Activated CD4-positive, alpha-beta T cell treated with anti-CD3 and anti-CD28 coated beads for 1 hour (primary cell): ENCODE results near the gene PCP2.

Source experiments
- DNase-seq: peaks from one replicate; pipeline ENCODE4 v3.0.0-alpha.2; 2020

The PCP2 gene

DNA sequence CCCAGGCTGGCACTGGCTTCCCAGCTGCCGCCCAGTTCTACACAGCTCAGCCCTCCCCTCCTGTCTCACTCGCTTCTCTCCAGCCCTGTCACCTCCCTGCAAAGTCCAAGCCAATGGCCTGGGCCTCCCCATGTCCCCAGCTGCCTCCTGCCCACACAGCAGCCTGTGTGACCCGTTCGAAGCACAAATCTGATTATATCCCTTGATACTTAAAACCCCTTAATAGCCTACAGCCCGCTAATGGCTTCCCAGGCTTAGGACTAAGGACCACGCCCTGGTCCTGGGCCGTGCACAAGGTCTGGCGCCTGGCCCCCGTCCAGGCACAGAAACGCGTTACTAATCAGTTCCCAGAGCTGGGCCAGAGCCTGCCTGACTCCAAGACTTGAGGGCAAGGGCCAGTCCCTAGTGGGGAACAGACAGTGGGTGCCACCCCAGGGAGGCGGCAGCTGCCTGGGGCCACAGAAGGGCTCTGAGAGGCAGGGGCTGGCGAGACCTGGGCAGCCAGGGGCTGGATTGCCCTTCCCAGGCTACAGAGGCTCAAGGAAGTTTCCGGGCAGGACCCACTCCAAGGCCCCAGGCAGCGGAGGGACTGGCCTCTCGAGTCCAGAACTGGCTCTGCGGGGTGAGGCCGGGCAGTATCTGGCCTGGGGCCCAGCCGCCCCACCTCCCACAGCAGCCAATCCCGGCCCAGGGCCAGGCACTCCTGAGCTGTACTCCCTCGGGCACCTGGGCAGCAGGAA lies 14.6 kb downstream of the PCP2 start:
- DNase-seq, result no peak

DNA sequence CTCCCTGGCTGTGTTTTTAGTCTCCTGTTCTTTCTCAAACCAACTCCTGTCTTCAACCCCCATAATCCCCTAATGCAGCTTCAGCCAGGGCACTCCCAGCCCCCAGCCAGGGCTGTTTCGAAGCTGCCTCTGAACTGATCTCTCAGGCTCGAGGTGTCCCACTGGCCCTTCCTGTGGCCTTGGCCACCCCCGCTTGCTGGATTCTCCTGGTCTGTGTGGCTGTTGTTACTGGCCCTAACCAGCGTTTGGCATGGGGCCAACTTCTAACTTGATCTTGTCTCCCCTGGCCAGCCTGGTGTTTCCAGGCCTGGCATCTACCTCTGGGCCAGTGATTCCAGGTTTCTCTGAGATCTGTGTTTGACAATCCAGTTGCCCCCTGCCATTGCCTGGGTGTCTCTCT lies 15.2 kb downstream of the PCP2 start:
- DNase-seq, result no peak

DNA sequence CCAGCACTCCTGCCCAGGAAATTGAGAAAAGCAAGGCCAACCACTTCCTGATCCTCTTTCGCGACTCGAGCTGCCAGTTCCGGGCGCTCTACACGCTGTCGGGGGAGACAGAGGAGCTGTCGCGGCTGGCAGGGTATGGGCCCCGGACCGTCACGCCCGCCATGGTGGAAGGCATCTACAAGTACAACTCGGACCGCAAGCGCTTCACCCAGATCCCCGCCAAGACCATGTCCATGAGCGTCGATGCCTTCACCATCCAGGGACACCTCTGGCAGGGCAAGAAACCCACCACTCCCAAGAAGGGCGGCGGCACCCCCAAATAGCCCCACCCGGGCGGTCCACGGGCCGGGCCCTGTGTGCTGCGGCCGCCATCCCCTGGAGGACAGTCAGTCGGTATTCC lies 15.8 kb downstream of the PCP2 start:
- no peak for DNase-seq

DNA sequence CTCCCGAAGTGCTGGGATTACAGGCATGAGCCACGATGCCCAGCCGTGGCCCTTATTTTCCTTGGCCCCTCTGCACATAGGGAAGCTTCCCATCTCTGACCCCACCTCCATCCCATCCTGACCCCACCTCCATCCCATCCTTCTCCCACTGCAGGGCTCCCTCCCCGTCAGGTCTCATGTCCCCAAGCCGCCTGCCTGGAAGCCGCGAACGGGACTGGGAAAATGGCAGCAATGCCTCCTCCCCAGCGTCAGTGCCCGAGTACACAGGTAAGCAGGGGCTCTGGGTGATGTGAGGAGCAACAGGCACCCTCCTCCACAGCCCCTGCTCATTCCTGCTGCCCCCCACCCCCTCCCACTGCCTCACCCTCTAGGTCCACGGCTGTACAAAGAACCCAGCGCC lies 16.3 kb downstream of the PCP2 start:
- DNase-seq, result no peak

DNA sequence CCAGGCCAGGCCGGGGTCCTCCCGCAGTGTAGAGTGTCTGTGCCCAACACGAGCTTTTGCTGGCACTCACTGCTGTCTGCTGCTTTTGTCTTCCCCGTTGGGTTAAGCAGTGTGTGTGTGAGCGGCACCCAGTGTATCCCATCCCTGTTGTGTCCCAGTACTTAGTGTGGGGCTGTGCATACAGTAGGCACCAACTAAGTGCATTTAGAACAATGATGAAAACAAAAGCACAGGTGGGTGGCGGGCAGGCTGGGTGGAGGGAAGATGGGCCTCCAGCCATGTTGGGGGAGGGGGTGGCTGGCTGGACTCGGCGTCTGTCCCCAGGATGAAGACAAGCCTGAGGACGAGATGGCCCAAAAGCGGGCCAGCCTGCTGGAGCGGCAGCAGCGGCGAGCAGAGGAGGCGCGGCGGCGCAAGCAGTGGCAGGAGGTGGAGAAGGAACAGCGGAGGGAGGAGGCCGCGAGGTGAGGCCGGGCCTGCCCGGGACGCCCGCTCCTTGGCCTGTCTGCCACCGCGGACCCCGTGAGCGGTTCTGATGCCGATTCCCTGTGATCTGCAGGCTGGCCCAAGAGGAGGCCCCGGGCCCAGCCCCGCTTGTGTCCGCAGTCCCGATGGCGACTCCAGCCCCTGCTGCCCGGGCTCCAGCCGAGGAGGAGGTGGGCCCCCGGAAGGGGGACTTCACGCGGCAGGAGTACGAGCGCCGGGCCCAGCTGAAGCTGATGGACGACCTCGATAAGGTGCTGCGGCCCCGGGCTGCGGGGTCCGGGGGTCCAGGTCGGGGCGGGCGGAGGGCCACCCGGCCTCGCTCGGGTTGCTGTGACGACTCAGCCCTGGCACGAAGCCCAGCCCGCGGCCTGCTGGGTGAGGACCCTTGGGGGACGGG lies 18.4 kb downstream of the PCP2 start:
- no peak for DNase-seq

DNA sequence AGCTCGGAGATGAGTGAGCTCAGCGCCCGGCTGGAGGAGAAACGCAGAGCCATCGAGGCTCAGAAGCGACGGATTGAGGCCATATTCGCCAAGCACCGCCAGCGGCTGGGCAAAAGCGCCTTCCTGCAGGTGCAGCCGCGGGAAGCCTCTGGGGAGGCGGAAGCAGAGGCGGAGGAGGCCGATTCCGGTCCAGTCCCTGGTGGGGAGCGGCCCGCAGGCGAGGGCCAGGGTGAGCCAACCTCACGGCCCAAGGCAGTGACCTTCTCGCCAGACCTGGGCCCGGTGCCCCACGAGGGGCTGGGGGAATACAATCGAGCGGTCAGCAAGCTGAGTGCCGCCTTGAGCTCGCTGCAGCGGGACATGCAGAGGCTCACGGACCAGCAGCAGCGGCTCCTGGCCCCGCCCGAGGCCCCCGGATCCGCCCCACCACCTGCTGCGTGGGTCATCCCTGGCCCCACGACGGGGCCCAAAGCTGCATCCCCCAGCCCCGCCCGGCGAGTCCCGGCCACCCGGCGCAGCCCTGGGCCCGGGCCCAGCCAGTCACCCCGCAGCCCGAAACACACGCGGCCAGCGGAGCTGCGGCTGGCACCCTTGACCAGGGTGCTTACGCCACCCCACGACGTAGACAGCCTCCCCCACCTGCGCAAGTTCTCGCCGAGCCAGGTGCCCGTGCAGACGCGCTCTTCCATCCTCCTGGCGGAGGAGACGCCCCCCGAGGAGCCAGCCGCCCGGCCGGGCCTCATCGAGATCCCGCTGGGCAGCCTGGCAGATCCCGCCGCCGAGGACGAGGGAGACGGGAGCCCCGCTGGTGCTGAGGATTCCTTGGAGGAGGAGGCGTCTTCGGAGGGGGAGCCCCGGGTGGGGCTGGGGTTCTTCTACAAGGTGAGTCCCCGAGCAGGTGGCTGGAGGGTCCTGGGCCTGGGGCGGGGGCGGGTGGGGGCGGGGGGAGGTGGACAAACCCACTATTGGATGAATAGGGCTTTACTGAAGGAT lies 20.9 kb downstream of the PCP2 start:
- no peak for DNase-seq

DNA sequence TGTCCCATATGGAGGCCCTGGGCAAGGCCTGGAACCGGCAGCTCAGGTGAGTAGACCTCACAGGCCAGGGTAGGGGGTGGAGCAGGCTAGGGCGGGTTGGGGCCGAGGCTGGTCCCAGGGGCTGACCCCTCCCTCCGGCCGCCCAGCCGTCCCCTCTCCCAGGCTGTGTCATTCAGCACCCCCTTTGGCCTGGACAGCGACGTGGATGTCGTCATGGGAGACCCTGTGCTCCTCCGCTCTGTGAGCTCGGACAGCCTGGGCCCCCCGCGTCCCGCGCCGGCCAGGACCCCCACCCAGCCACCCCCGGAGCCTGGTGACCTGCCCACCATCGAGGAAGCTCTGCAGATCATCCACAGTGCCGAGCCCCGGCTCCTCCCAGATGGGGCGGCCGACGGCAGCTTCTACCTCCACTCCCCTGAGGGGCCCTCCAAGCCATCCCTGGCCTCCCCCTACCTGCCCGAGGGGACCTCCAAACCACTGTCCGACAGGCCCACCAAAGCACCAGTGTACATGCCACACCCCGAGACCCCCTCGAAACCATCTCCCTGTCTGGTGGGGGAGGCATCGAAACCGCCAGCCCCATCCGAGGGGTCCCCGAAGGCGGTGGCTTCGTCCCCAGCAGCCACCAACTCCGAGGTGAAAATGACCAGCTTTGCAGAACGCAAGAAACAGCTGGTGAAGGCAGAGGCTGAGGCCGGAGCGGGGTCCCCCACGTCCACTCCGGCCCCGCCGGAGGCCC lies 21.8 kb downstream of the PCP2 start:
- DNase-seq, result no peak

DNA sequence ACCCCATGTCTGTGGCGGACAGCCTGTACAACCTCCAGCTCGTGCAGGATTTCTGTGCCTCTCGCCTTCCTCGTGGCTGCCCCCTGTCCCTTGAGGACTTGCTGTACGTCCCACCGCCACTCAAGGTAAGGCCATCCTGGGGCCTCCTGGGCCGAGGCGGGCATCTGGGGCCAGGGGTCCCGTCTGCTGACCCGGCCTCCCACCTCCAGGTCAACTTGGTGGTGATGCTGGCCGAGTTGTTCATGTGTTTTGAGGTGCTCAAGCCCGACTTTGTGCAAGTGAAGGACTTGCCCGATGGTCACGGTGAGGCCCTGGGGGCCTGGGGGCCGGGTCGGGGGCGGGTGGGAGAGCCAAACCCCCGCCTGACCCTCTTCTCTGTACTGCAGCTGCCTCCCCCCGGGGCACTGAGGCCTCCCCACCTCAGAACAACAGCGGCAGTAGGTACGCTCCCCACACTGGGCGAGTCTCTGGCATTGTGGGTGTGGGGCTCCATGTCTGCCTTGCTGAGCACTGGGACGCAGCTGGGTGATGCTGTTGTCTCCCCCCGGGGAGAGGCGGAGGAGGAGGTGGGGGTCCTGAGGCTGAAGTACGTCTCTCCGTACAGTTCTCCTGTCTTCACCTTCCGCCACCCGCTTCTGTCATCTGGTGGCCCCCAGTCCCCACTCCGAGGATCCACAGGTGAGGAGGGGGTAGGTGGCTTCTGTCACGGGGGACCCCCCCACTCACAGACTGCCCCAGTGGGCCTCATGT lies 22.9 kb downstream of the PCP2 start:
- no peak for DNase-seq

DNA sequence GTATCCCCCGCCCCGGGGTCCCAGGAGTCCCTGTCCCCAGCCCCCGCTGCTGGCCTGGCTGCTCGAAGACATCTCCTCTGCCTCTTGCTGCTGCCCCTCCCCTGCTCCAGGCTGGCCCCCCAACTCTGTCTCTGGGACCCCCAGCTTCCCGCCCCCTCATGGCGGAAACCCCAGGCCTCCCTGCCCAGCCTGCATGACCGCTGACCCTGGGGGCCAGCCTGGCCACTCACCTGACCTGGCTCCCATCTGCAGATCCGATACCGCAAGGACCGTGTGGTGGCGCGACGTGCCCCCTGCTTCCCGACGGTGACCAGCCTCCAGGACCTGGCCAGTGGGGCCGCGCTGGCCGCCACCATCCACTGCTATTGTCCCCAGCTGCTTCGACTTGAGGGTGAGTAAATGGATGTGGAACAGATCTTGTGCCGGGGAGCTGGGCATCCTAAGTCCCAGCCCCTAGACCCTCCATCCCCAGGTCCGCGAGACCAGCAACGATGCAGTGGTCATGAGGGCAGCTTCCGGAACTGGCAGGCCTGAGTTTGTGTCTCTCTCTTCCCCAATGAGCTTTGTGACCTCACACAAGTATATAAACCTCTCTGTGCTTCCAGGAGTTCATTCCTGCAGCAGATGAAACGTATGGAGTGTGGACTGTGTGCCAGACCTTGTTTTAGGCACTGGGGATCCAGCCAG lies 25.5 kb downstream of the PCP2 start:
- no peak for DNase-seq

DNA sequence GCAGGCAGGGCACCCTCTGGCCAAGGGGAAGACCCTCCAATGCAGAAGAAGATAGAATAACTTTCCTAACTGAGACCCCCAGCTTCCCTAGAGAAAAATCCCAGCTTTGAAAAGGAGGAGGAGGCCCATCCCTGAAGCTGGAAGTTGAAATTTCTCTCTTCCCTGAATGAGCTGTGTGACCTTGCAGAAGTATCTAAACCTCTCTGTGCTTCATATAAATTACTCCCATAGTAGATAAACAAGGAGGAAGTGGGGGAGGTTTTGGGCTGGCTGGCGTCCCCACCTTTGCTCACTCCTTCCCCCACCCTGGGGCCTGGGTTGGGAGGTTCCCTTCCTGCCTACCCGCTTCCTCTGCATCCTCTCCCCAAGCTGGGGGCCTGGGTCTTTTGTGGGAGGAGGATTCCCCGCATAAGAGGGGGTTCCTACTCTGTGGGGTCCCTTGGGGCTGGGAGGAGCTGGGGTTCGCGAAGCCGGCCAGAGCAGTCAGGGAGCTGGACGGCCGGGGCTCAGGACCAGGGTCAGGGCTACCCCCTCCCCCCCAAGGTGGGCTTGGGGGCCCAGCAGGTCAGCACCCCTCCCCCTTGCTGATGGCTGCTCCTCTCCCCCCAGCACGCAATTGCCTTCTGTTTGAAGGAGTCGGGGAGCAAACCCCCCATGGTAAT lies 26.2 kb downstream of the PCP2 start:
- DNase-seq, result no peak

DNA sequence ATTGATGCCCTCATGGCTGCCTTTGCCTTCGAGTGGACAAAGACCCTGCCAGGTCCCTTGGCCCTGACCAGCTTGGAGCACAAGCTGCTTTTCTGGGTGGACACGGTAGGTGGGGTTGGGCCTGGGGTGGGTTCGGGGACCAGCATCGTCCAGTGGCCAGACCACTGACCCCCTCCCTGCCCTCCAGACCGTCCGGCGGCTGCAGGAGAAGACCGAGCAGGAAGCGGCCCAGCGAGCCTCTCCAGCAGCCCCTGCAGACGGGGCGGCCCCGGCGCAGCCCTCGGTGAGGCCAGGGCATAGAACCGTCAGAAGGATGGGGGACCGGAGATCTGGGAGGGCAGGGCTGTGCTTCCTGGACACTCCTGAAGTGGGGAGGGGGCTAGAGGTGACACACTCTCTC lies 27.2 kb downstream of the PCP2 start:
- no peak for DNase-seq

DNA sequence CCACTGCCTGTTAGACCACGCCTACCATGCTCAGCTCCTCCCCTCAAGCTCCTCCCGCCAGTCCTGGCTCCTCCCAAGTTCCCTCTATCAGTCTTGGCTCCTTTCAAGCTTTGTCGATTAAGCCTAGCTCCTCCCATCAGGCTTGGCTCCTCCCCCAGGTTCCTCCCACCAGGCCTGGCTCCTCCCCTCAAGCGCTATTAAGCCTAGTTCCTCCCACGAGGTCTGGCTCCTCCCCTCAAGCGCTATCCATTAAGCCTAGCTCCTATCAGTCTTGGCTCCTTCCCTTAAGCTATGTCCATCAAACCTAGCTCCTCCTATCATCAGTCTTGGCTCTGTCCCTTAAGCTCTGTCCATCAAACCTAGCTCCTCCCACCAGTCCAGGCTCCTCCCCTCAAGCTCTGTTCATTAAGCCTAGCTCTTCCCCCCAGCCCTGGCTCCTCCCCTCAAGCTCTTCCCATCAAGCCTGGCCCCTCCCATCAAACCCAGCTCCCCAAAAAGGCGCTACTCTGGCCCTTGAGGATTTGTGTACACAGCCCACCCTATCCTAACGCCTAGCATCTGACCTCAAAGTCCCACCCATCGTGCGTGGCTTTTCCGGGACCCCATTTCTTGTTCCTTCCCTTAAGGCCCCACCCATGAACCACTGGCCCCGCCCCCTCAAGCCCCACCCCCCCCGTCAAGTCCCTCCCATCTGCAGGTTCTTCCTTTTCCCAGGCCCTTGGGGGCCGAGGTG lies 27.9 kb downstream of the PCP2 start:
- DNase-seq, result no peak

DNA sequence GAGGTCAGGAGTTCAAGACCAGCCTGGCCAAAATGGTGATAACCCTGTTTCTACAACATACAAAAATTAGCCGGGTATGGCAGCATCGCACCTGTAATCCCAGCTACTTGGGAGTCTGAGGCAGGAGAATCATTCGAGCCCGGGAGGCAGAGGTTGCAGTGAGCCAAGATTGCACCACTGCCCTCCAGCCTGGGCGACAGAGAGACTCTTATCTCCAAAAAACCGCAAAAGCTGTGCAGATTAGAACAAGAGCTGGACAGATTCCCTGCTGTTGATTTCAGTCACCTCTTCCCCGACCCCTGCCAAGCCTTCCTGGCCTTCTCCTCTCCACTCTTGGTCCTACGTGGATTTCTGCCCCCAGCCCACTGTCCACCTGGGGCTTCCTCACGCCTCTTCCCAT lies 29.6 kb downstream of the PCP2 start:
- no peak for DNase-seq

DNA sequence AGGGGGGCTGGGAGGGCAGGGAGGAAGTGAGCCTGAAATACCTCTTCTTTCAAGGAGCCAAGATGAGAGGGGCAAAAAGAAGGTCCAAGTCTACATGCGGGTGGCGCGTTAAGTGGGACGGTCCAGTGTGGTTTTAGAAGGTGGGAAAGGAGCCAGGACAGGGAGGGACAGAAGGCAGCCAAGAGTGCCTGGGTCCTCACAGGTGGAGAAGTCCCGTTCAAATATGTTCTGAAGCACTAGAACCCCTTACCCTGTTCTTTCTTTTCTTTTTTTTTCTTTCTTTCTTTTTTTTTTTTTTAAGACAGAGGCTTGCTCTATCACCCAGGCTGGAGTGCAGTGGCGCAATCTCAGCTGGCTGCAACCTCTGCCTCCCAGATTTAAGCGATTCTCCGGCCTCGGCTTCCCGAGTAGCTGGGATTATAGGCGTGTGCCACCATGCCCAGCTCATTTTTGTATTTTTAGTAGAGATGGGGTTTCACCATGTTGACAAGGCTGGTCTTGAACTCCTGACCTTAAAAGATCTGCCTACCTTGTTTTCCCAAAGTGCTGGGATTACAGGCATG lies 30.5 kb downstream of the PCP2 start:
- DNase-seq, result no peak

DNA sequence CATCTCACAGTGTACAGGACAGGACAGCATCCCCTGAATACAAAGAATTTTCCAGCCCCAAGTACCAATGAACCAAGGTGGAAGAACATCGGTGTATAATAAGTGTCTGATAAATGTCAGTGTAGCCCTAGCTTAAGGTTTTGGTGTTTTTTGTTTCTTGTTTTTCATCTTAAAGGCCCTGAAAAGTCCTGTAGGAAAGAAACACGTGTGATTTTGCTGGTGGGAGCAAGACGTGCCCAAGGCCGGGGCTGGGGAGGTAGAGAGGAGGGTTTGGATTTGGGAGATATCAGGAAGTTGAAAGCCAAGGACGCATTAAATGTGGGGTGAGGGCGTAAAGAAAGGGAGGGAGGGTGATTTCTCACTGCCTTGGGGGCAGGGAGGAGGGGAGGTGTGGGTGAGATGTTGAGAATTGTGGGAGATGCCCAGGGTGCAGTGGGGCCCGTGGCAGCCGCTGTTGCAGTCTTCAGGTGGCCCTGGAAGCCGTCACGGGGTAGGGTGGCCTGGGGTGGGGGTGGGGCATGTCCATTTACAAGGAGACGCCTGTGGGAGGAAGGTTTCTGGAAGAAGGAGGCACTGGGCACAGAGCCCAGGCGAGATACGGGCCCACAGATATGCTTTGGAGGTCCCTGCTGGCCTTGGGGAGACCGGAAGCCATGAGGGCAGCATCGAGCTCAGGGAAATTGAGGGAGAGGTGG lies 31.1 kb downstream of the PCP2 start:
- DNase-seq, result no peak

DNA sequence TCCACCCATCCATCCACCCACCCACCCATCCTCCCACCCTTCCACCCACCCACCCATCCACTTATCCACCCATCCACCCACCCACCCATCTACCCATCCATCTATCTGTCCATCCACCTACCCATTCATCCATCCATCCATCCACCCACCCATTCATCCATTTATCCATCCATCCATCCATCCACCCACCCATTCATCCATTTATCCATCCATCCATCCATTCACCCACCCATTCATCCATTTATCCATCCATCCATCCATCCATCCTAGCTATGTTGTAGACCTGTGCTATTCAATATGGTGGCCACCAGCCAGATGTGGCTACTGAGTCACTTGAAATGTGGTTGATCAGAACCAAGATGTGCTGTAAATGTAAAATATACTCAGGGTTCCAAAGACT lies 32.8 kb downstream of the PCP2 start:
- DNase-seq, result no peak

DNA sequence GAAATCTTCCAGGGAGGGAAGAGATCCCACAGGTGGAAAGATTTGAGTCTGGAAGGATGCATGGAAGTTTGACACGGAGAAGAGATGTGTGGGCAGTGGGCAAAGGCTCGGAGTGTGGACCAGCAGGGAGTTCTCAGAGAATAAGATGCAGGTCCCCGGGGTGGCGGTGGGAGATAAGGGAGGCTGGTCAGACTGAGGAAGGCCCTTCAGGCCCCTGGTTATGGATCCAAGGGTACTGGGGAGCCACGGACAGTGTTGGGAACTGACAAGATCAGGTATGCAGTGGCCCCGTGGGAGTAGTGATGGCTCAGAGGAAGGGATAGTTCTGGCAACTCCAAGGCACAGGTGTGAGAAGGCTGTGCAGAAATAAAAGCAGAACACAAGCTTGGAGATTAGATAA lies 35.3 kb downstream of the PCP2 start:
- no peak for DNase-seq

DNA sequence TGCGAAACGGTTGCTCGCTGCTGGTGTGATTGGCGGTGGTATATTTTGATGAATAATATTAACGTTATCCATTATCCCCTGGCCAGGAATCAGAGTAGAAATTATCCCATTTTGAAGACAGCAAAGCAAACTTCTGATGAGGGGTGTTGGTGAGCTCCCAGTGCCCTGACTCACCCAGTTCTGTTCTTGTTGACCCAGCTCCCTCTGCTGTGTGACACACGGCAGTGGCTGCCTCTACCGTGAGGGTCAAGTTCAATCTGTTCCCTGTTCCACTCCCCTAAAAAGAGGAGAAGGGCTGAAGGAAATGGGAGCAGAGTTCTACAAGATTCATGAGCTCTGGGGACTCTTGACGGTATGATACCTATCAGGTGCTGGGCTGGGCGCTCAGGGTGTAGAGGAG lies 35.8 kb downstream of the PCP2 start:
- DNase-seq, result no peak
